ENCODE measurements around the gene CITED1.

DNA sequence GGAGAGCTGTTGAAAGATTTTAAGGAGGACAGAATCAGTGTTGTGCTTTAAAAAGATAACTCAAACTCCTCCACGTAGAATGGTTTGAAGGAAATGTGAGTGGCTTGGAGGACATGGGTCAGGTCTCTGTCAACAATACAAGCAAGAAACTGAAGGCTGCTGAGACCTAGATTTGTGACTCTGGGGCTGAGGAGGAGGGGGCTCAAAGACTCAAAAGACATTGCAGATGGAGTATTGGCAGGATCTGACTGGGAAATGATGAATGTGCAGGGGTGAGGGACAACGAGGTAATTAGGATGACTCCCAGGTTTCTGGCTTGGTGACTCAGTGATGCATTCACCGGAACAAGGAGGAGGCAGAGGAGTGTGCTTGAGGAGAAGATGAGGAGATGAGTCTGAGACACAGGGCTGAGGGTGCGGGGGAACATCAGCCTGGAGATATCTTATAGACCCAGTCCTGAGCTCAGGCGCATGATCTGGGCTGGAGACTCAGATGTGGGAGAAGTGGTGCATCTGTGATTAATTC is 25.3 kb downstream of the CITED1 start:
- TF ChIP-seq, protein P1, sequence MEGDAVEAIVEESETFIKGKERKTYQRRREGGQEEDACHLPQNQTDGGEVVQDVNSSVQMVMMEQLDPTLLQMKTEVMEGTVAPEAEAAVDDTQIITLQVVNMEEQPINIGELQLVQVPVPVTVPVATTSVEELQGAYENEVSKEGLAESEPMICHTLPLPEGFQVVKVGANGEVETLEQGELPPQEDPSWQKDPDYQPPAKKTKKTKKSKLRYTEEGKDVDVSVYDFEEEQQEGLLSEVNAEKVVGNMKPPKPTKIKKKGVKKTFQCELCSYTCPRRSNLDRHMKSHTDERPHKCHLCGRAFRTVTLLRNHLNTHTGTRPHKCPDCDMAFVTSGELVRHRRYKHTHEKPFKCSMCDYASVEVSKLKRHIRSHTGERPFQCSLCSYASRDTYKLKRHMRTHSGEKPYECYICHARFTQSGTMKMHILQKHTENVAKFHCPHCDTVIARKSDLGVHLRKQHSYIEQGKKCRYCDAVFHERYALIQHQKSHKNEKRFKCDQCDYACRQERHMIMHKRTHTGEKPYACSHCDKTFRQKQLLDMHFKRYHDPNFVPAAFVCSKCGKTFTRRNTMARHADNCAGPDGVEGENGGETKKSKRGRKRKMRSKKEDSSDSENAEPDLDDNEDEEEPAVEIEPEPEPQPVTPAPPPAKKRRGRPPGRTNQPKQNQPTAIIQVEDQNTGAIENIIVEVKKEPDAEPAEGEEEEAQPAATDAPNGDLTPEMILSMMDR (IDR thresholded peaks at IDR 0.05), result no peak
- no peak for TF ChIP-seq POLR2A (IDR thresholded peaks at IDR 0.05)
